Stimulated activated CD8-positive, alpha-beta memory T cell treated with anti-CD3 and anti-CD28 coated beads, Interleukin-2, amount 100 ng/mL, for 48 hours (primary cell): Measurements from ENCODE around the gene ZC3H13.

Source experiments
- DNase-seq, 2 donors: peaks; one replicate each; pipeline ENCODE4 v3.0.0-alpha.2; 2020; ENCODE audit warnings: low read depth in 2 of 2

ZC3H13 gene

GRCh38 chr13:46052319-46053161 lies at the start of gene ZC3H13:
TSS of gene ZC3H13 (minus strand) at chr13:46052746. CDS start at chr13:46045507, 7,239 bp downstream.
- peak; percentile 80 to 86 for DNase-seq

- no peak for DNase-seq
Observed at GRCh38 chr13:46102255-46102605, 49.7 kb upstream of the ZC3H13 start.

DNA sequence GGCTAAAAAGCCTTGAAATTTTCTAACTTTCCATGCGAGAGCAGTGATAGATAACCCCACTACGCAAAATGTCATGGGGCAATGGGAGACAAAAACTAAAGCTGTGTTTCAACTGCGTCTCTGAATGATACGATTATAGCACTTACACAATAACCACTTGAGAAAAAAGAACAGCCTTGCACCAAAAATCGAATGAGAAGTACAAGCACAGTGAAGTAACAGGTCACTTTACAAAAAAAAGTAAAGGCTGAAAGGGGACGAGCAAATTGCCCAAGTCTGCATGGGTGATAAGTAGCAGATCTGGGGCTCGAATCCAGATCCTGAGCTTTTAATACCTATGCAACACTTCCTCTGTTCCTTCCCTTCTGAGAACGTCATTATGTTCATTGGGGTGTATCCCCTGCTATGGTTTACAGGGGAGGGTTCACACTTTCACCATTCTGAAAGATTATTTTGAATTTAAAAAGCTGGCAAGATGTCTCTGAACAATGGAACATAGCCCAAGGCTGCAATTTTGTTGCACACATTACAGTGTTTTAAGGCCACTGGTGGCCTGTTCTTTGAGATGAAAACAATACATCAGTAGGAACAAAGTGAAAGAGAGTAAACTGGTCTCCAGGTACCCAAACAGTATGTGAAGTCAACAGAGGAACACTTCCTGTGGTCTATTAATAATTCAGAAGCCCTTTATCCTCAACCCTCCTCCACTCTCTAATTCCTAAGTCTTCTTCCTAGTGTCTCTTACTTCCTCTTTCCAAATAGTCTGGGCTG lies 49.1 kb upstream of the ZC3H13 start:
- no peak for DNase-seq

DNA sequence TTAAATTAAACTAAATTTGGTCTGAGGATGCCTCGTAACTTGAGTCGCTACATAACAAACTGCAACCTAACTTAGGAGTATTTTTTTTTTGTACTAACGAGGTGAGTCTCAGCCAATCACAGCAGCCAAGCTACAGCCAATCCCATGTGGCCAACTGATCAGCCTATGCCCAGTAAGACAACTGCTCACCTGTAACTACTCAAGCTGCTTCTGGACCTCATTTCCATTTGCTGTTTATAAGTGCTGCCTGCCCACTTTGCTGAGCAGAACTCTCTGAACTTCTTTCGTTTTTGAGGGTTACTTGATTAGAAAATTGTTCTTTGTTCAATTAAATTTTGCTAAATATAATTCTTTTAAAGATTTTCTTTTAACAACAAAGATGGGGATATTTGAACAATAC lies 48.5 kb upstream of the ZC3H13 start:
- DNase-seq: no peak

GRCh38 chr13:46100191-46100815 lies 47.8 kb upstream of the ZC3H13 start:
- no peak for DNase-seq

DNA sequence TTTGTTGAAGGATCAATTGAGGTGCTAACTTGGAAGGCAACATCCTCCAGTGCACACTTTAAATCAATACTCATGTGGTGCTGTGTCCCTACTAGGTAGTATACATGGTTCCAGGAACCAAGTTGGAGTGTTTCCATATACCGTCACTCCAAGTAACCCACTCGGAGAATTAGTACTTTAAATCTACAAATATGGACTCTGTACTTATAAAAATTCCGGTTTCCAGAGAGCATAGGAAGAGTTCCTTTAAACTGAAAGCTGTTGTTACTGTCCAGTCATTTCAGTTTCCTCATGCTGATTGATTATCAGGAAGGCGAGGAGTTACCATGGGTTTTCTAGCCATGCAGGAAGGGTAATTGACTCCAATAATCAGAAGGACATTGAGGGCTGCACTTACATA lies 45.1 kb upstream of the ZC3H13 start:
- DNase-seq: no peak

DNA sequence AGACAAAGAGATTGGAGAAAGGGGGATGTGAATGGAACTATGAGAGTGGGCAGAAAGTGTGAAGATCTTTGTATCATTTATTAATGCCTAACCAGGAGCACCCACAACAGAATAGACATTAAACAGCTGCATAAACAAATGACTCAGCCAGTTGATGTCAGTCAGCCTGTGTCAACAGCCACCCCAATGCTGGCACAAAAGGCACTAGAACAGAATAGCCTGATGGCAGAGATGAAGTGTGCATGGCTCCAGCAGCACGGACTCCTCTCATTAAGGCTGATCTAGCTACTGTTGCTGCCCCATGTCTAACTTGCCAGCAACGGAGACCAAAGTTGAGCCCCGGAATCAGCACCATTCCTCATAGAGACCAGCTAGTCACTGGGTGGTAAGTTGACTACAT lies 44.5 kb upstream of the ZC3H13 start:
- no peak for DNase-seq

DNA sequence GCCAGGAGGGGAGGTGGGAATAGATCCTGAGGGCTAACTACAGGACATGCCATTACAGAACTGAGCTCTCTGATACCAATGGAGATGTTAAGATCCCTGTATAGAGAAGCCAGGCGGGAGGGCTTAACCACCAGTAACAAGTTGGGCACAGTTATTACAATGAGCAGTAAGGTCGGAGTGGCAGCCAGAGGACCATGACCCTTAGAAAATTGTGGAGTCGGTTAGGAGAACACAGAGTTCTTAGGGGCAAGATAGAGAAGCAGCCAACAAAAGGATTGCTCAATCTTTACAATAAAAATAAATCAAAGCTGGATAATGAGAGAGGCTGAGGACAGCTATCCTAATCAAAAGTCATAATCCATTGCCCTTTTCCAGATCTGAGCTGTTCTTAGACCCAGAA lies 41.9 kb upstream of the ZC3H13 start:
- DNase-seq: no peak

DNA sequence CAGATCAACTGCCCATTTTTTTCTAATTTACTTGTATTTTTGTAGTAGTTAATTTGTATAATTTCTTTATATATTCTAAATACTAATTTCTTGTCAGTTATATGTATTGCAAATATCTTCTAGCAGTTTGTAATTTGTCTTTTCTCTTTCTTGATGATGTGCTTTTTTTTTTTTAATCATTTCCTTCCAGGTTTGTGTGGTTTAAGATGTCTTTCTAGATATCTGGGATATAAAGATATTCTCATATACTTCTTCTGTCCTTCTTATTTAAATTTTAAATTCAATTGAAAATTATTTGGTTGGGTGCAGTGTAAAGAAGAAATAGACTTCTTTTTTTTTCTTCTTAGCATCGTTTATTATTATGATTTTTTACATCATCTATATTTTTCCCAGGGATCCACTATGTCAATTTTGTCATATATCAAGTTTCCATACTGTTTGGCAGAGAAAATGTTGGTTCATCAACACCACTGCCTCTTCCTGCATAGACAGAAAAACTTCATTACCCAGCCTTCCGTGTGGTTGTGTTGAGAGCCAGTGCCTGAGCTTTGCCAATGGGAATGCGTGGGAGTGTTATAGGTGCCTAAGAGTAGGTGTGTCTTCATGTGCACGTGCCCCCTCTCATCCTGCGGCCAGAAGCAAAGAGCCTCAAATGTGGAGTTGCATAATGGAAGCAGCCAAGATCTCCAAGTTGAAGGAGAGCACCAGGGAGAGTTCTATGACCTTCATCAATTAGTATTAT lies 36.4 kb upstream of the ZC3H13 start:
- no peak for DNase-seq

DNA sequence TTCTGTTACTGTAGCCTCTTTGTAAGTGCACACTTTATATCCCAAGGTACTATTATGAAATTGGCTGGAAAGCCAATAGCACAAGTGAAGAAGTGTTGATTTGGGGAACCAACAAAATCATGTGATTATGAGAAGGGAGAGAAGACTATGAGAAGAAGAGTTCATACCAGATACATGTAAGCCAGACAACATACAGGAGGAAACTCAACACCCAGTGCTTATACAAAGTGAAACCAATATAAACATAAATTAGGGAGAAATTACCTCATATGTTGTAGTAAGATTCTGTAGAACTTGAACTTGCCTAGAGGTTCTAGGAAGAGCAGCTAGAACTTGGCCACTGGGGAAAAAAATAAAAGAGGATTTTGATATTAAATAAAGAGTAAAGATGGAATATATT lies 34.9 kb upstream of the ZC3H13 start:
- DNase-seq: no peak

GRCh38 chr13:46086985-46087384 lies 34.4 kb upstream of the ZC3H13 start:
- DNase-seq: no peak

DNA sequence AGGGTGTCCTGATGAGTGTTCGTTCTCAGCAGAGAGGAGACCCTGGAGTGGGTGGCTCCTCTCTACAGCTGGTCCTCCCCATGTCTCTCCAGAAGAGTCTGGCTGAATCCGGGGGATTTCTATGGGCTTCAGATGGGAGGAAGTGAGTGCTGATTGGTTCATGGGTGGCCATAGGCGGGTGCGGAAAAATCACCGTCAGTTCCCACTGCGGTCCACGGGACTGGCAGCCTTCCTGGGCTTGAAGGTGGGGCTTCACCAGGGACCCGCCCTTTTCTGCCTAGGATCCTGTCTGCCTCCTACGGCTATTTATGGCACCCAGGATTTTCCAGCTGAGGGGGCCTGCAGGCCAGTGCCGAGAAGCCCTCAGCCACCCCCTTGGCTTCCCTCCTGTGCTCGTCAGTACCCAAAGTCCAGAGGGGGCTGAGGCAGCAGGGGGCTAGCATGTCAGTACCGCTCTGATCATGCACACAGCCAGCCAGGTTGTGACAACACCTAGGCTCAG lies 33.9 kb upstream of the ZC3H13 start:
- no peak for DNase-seq

GRCh38 chr13:46085737-46086136 lies 33.2 kb upstream of the ZC3H13 start:
- no peak for DNase-seq

GRCh38 chr13:46082324-46082723 lies 29.8 kb upstream of the ZC3H13 start:
- no peak for DNase-seq

- DNase-seq: no peak
Observed at GRCh38 chr13:46079770-46080169, 27.2 kb upstream of the ZC3H13 start.

GRCh38 chr13:46077265-46077664 lies 24.7 kb upstream of the ZC3H13 start:
- DNase-seq: no peak

DNA sequence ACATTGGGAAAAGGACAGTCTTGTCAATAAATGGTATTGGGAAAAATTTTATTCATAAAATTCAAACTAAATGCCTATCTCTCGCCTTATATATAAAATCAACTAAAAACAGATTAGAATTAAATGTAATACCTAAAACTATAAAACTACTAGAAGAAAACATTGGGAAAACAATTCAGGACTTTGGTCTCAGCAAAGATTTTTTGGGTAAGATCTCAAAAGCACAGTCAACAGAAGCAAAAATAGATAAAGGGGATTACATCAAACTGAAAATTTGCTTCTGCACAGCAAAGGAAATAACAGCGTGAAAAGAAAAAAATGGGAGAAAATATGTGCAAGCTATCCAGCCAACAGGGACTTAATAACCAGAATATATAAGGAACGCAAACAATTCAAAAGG lies 24.3 kb upstream of the ZC3H13 start:
- no peak for DNase-seq

GRCh38 chr13:46075811-46076210 lies 23.3 kb upstream of the ZC3H13 start:
- DNase-seq: no peak

DNA sequence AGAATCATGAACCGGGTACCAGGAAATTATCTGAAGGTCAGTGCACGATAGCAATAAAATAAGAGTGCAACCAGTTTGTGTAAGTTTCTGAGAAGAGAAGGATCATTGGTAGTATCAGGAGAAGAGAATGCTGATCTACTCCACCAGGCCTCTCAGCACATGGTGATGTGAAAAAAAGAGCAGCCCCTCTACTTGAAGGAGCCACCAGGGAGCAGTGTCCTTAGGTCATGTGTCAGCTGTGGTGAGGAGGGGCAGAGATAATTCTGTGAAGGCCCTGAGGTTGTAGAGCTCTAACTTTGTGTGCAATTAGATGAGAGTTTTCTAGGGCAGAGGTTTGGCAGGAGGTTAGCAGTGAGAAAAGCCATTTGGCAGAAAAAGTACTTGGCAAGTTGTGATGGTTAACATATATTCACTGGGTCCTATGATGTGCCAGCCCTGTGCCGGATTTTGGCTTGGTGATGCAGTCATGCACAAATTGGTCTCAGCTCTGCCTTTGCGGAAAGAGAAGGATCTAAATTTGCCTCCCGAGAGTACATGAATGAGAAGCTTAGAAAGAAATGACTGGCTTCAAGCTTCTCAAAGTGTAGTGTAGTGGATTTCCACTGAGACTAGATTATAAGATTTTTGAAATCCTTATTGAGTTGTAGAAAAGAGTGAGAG lies 19.2 kb upstream of the ZC3H13 start:
- no peak for DNase-seq

DNA sequence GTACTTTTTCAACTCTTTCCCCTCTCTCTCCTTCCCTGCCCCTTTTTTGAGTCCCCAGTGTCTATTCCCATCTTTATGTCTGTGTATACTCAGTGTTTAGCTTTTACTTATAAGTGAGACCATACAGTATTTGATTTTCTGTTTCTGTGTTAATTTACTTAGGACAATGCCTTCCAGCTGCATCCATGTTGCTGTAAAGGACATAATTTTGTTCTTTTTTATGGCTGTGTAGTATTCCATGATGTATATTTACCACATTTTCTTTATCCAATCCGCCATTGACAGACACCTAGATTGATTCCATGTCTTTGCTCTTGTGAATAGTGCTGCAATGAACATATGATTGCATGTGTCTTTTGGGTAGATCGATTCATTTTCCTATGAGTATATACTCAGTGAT lies 10.7 kb upstream of the ZC3H13 start:
- no peak for DNase-seq

GRCh38 chr13:46062185-46062584 lies 9.6 kb upstream of the ZC3H13 start:
- DNase-seq: no peak
